Epithelial cell of esophagus (primary cell): Measurements from ENCODE around the gene TCAF1.
A peak's percentile ranks its signal among the peaks of the same experiment; 100 is the strongest.
"Not testable (repeated sequence)": the region's sequence is repeated elsewhere in the genome, so short reads cannot be mapped to it uniquely, and the experiment has no call there.

Source experiments
- DNase-seq: peaks from one replicate; pipeline ENCODE4 v3.0.0; 2010; ENCODE audit warnings: low read depth
- H3K4me3 ChIP-seq: 2 replicates; pipeline ENCODE4 v1.5.1; 2011; ENCODE audit warnings: mild to moderate bottlenecking, low read length, control low read depth
- TF ChIP-seq, protein P1 (sequence below): IDR thresholded peaks from 2 replicates; pipeline ENCODE4 v1.5.1; 2011; ENCODE audit warnings: low read depth, mild to moderate bottlenecking, low read length, control low read depth, inconsistent platforms; ENCODE audit not compliant: insufficient read depth; ENCODE audit errors: missing control alignments

TCAF1 gene

DNA sequence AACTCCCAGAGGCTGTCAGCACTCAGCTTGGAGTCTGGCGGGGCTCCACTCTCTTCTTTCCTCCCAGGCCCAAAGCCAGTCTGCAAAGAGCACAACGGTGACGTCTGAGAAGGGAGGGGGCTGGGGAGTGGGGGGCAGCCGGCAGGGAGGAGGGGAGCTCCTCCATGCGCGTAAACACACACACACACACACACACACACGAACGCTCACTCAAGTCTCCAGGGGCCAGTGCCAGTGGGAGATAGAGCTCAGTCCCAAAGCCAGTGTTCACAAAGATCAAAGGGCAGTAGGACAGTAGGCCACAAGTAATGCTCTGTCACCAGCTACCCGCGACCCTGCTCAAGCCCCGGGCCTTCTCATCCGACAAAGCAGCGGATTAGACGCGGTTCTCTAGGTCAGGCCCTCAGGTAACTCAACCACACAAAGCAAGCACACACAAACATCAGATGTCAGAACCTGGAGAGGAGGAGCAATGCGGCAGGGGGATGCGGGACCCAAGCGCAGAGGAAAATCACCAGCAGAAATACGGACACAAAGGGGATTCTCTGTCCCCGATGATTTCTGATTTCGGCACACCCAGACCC is 19.9 kb downstream of the TCAF1 start:
- no peak for DNase-seq
- TF ChIP-seq, protein P1, sequence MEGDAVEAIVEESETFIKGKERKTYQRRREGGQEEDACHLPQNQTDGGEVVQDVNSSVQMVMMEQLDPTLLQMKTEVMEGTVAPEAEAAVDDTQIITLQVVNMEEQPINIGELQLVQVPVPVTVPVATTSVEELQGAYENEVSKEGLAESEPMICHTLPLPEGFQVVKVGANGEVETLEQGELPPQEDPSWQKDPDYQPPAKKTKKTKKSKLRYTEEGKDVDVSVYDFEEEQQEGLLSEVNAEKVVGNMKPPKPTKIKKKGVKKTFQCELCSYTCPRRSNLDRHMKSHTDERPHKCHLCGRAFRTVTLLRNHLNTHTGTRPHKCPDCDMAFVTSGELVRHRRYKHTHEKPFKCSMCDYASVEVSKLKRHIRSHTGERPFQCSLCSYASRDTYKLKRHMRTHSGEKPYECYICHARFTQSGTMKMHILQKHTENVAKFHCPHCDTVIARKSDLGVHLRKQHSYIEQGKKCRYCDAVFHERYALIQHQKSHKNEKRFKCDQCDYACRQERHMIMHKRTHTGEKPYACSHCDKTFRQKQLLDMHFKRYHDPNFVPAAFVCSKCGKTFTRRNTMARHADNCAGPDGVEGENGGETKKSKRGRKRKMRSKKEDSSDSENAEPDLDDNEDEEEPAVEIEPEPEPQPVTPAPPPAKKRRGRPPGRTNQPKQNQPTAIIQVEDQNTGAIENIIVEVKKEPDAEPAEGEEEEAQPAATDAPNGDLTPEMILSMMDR, result no peak
- H3K4me3 ChIP-seq, result peak overlapping the region; percentile 52

GRCh38 chr7:143878884-143879283 is 23.1 kb downstream of the TCAF1 start:
- TF ChIP-seq, protein P1, result no peak
- DNase-seq, result no peak

DNA sequence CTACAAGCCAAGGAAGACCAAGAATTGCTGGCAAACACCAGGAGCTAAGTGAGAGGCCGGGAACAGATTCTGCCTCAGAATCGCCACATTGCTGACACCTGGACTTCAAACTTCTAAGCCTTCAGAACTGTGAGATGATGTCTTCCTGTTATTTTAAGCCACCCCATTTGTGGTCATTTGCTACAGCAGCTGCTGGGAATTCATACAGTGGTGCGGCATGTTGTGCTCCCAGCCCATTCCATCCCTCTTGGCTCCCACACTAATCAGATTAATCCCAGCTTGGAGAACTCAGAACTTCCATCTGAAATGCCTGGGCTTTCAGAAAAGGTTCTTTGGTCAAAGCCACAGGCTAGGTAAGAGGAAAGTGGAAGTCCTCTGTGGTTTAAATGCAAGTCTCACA is 24.9 kb downstream of the TCAF1 start:
- DNase-seq, result no peak

More at GRCh38 chr7:143878884-143879283, 23.1 kb downstream of the TCAF1 start:
- H3K4me3 ChIP-seq, result no peak overlapping the region

GRCh38 chr7:143876218-143876617 is 25.8 kb downstream of the TCAF1 start:
- TF ChIP-seq, protein P1, result no peak
- H3K4me3 ChIP-seq, result no peak overlapping the region

More for the DNA sequence above, 24.9 kb downstream of the TCAF1 start:
- TF ChIP-seq, protein P1, result no peak
- no peak overlapping the region for H3K4me3 ChIP-seq

DNA sequence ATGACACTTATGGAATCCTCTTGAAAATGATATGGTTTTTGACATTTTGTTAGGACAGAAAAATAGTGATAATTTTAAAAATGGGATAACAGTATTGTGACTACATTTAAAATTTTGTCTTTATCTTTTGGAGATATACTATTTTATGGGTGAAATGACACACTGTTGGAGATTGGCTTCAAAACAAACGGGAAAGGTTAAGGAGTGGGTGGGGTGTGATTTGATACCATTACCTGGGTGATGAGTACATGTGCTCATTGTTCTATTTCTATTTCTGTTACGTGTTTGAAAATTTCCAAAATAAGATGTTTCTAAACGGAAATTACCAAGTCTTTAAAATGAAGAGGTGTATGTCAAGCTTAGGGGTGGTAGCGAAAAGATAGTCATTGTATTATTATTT is 28.7 kb downstream of the TCAF1 start:
- not testable (repeated sequence) for H3K4me3 ChIP-seq, DNase-seq

More at GRCh38 chr7:143876218-143876617, 25.8 kb downstream of the TCAF1 start:
- no peak for DNase-seq

- H3K4me3 ChIP-seq, DNase-seq: not testable (repeated sequence)
Measured at GRCh38 chr7:143871534-143871933, 30.4 kb downstream of the TCAF1 start.

GRCh38 chr7:143857994-143858393 is 44.0 kb downstream of the TCAF1 start:
- not testable (repeated sequence) for DNase-seq, H3K4me3 ChIP-seq

DNA sequence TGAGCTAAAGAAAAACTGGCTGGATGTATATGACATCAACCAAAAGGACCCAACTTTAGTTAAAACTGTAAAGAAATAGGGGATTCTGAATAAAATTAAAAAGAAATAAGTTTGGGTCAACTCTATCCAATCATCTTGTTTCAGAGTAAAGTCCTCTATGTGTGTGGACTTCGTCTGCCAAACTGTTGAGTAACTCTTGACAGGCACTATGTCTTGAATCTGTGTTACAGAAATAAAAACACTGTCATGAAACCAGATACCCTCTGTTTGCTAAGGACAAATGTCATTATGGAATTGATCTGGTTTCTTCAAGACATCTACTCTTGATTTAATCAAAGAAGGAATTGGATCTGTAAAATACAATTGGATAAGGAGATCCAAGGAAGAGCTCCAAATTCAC is 46.5 kb downstream of the TCAF1 start:
- not testable (repeated sequence) for DNase-seq, H3K4me3 ChIP-seq

DNA sequence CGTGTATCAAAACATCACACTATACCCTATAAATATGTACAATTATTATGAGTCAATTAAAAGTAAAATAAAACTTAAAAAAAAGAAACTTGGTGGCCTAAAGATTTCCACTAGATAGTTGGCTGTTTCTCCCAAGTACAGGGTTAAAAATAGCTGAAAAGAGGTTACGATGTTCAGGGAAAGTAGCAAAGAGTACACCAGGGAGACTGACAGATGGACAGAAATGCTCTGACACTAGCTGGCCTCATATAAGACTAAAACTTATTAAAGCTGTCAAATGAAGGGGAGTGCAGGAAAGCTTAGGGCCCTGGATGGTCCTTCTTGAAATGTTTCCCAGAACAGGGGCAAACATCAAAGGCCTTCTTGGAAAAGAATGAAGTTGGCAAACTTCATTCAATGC is 51.3 kb downstream of the TCAF1 start:
- DNase-seq, result no peak
- TF ChIP-seq, protein P1, result no peak
- no peak overlapping the region for H3K4me3 ChIP-seq
